Measurements from ENCODE around the gene TRMT2A. TPM values are rescaled to one million over a fixed set of nuclear protein-coding genes. Genes with fewer than 3 reads are reported as not detected.

TRMT2A gene
- polyA plus RNA-seq, 1 of the 3 experiments (the other 2 are of a cell fraction) = 54.6 TPM

GRCh38 chr22:20145206-20145831, 28.3 kb upstream of the TRMT2A start:
- H3K36me3 ChIP-seq (replicated peaks in 1 of 2; ENCODE audit: control insufficient read depth in 1 of 2, insufficient read depth in 2 of 2, low read length in 1 of 2) = peaks cover 0 to 12% of the 10 kb centered on the region in 2 experiments
- no peak overlapping the region for H3K9ac ChIP-seq
- H3K4me1 ChIP-seq (ENCODE audit: control insufficient read depth in 1 of 2, insufficient read depth in 2 of 2, low read depth in 1 of 2, low read length in 1 of 2) = peaks cover 0 to 19% of the 10 kb centered on the region in 2 experiments; a peak in 1 of 4 replicates
- H3K9me2 ChIP-seq = no peaks in the 10 kb centered on the region
- no peak overlapping the region for H2AFZ ChIP-seq (ENCODE audit: low read depth)
- H4K20me1 ChIP-seq (ENCODE audit: insufficient read depth) = 0 out of 2 replicates have a peak, but pooled peaks cover 3% of the 10 kb centered on the region
- CTCF ChIA-PET = interaction anchor here (1.0 to 1.1 kb wide), 2 partner anchors 9 to 10 kb away, joined by 3 to 7 read pairs; no protein-coding TSS in a partner anchor
- 87% methylated on average over 3 of the region's 22 CpGs for WGBS (ENCODE audit: low lambda C conversion rate)
- H3K4me3 ChIP-seq (ENCODE audit: low read depth in 2 of 2, low read length in 1 of 2) = no peak overlapping the region
- no peak for DNase-seq
- no peak overlapping the region for H3K4me2 ChIP-seq
- no peaks in the 10 kb centered on the region for H3K27me3 ChIP-seq (ENCODE audit: insufficient read depth)
- H3F3A ChIP-seq (replicated peaks; ENCODE audit: insufficient read depth) = no peaks in the 10 kb centered on the region
- peaks cover 5% of the 10 kb centered on the region; the same call in 1 of the 2 replicates for H3K79me2 ChIP-seq (ENCODE audit: insufficient read depth)
- no peak for TF ChIP-seq CTCF (IDR thresholded peaks at IDR 0.05)
- TF ChIP-seq MEF2A (IDR thresholded peaks at IDR 0.05; ENCODE audit: borderline replicate concordance, low read depth) = no peak
- no peak for TF ChIP-seq USF1 (IDR thresholded peaks at IDR 0.05; ENCODE audit: borderline replicate concordance, low read depth)
- TF ChIP-seq IRF3 (IDR thresholded peaks at IDR 0.05; ENCODE audit: low read depth, low read length) = no peak
- no peak for TF ChIP-seq MAX (IDR thresholded peaks at IDR 0.05; ENCODE audit: low read depth)
- TF ChIP-seq USF2 (IDR thresholded peaks at IDR 0.05; ENCODE audit: borderline replicate concordance, low read depth, low read length) = no peak
- no peak for TF ChIP-seq FOXM1 (IDR thresholded peaks at IDR 0.05; ENCODE audit: low read depth)
- no peak for TF ChIP-seq EZH2phosphoT487 (IDR thresholded peaks at IDR 0.05; ENCODE audit: borderline replicate concordance, low read depth)
- TF ChIP-seq RAD21 (IDR thresholded peaks at IDR 0.05; ENCODE audit: low read length) = no peak
- TF ChIP-seq RFX5 (IDR thresholded peaks at IDR 0.05; ENCODE audit: low read length) = no peak
- TF ChIP-seq TCF12 (IDR thresholded peaks at IDR 0.05) = no peak
- no peak for TF ChIP-seq TEAD4 (IDR thresholded peaks at IDR 0.05; ENCODE audit: borderline replicate concordance, insufficient read depth)
- no peak for TF ChIP-seq RXRA (IDR thresholded peaks at IDR 0.05; ENCODE audit: borderline replicate concordance, low read depth)
- no peak for TF ChIP-seq MXI1 (IDR thresholded peaks at IDR 0.05; ENCODE audit: low read depth, low read length)
- no peak for TF ChIP-seq SIN3A (IDR thresholded peaks at IDR 0.05; ENCODE audit: borderline replicate concordance, low read depth, low read length)
- no peak for TF ChIP-seq RCOR1 (IDR thresholded peaks at IDR 0.05; ENCODE audit: low read length)
- TF ChIP-seq CHD2 (IDR thresholded peaks at IDR 0.05; ENCODE audit: low read length, partially characterized antibody) = no peak
- no peak for TF ChIP-seq FOXJ3 (CRISPR knock-in tag; IDR thresholded peaks at IDR 0.05)
- no peak for TF ChIP-seq TAF1 (IDR thresholded peaks at IDR 0.05; ENCODE audit: borderline replicate concordance, low read depth, low read length)
- TF ChIP-seq YY1 (IDR thresholded peaks at IDR 0.05; ENCODE audit: low read depth) = no peak
- POLR2A ChIA-PET = no interaction called here
- peak overlapping the region in 1 of 2 experiments; percentile 12; a peak in 1 of 4 replicates for H3K27ac ChIP-seq (ENCODE audit: low read depth in 2 of 2, low read length in 1 of 2)
- H3K9me3 ChIP-seq = no peaks in the 10 kb centered on the region

Measured in SK-N-SH (cell line).